MM.1S (cell line): ENCODE data around the gene GTF2IRD2.
"Not testable (repeated sequence)": the region's sequence is repeated elsewhere in the genome, so short reads cannot be mapped to it uniquely, and the experiment has no call there.

ENCODE experiments used
- EZH2 ChIP-seq: fragments of 300-600 bp; sonication (generic); optimal IDR thresholded peaks from 2 replicates; pipeline ENCODE3; 2017; ENCODE audit warnings: low read depth, mild to moderate bottlenecking, antibody characterized with exemption, low read length, mixed read lengths
- TF ChIP-seq, protein P1 (sequence below): fragments of 300-600 bp; sonication (generic); IDR thresholded peaks from 2 replicates; pipeline ENCODE4 v1.5.1; 2016; ENCODE audit warnings: antibody characterized with exemption, low read length, mixed read lengths

DNA sequence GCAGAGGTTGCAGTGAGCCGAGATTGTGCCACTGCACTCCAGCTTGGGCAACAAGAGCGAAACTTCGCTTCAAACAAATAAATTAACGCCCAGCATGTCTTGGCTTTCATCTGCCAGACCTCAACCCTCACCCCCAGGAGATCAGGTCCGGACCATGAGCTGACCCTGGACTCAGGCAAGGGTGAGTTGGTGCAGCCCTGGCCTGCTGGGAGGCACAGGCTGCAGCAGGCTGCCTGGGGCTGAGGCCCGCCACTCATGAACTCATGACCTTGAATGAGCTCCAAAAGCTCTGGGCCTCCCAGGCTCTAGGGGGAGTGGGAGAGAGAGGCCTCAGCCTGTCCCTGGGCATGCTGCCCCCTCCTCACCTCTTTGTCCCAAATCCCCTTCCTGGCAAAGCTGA is 79.3 kb downstream of the GTF2IRD2 start:
- TF ChIP-seq, protein P1, sequence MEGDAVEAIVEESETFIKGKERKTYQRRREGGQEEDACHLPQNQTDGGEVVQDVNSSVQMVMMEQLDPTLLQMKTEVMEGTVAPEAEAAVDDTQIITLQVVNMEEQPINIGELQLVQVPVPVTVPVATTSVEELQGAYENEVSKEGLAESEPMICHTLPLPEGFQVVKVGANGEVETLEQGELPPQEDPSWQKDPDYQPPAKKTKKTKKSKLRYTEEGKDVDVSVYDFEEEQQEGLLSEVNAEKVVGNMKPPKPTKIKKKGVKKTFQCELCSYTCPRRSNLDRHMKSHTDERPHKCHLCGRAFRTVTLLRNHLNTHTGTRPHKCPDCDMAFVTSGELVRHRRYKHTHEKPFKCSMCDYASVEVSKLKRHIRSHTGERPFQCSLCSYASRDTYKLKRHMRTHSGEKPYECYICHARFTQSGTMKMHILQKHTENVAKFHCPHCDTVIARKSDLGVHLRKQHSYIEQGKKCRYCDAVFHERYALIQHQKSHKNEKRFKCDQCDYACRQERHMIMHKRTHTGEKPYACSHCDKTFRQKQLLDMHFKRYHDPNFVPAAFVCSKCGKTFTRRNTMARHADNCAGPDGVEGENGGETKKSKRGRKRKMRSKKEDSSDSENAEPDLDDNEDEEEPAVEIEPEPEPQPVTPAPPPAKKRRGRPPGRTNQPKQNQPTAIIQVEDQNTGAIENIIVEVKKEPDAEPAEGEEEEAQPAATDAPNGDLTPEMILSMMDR = not testable (repeated sequence)
- not testable (repeated sequence) for TF ChIP-seq EZH2
